Ectodermal cell (in vitro differentiated cells): ENCODE measurements around the gene CHST8.
"Not testable (repeated sequence)": the region's sequence is repeated elsewhere in the genome, so short reads cannot be mapped to it uniquely, and the experiment has no call there.

Experiments used
- H3K27ac ChIP-seq: 2 replicates; pipeline ENCODE4 v1.7.0; 2013; ENCODE audit warnings: mild to moderate bottlenecking, low read depth, low read length; ENCODE audit not compliant: insufficient read depth, poor library complexity, severe bottlenecking
- H3K27me3 ChIP-seq: 2 replicates; pipeline ENCODE4 v1.7.0; 2013; ENCODE audit warnings: mild to moderate bottlenecking, low read length; ENCODE audit not compliant: insufficient read depth, control insufficient read depth, poor library complexity, severe bottlenecking
- H3K36me3 ChIP-seq: one replicate; pipeline ENCODE4 v1.7.0; 2013; ENCODE audit warnings: low read length; ENCODE audit not compliant: control insufficient read depth, insufficient read depth
- H3K4me1 ChIP-seq: one replicate; pipeline ENCODE4 v1.7.0; 2013; ENCODE audit warnings: low read length; ENCODE audit not compliant: control insufficient read depth, insufficient read depth
- H3K4me3 ChIP-seq: 2 replicates; pipeline ENCODE4 v1.7.0; 2013; ENCODE audit warnings: low read depth, low read length, control low read depth; ENCODE audit not compliant: insufficient read depth
- H3K9me3 ChIP-seq: 2 replicates; pipeline ENCODE4 v1.7.0; 2013; ENCODE audit warnings: mild to moderate bottlenecking, low read length, moderate library complexity; ENCODE audit not compliant: control insufficient read depth
- WGBS, 2 experiments: methylation state at CpG; one replicate each; pipeline ENCODE4 v1.1.7; 2013; ENCODE audit warnings: missing lambda C conversion rate in 2 of 2; 5-methylcytosine and 5-hydroxymethylcytosine counted together

CHST8 gene

DNA sequence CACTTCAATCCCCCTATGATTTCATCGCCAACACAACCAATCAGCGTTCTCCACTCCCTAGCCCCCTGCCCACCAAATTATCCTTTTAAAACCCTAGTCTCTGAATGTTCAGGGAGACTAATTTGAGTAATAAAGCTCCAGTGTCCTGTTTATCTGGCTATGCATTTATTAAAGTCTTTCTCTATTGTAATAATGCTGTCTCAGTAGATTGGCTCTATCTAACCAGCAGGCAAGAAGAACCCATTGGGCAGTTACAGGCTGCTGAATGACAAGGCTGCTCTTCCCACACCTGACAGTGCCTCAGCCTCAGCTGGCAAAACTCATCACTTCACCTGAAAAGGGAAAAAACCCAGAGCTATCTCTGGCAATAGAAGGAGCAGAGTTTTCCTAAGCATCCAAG, 20.2 kb upstream of the CHST8 start:
- H3K36me3 ChIP-seq: no peaks in the 10 kb centered on the region
- H3K4me3 ChIP-seq: no peak overlapping the region
- no peaks in the 10 kb centered on the region for H3K4me1 ChIP-seq
- H3K27me3 ChIP-seq: no peaks in the 10 kb centered on the region
- peaks cover 2% of the 10 kb centered on the region for H3K9me3 ChIP-seq
- no peak overlapping the region for H3K27ac ChIP-seq
- WGBS, 2 experiments: 100% methylated on average over 2 of the region's 2 CpGs

DNA sequence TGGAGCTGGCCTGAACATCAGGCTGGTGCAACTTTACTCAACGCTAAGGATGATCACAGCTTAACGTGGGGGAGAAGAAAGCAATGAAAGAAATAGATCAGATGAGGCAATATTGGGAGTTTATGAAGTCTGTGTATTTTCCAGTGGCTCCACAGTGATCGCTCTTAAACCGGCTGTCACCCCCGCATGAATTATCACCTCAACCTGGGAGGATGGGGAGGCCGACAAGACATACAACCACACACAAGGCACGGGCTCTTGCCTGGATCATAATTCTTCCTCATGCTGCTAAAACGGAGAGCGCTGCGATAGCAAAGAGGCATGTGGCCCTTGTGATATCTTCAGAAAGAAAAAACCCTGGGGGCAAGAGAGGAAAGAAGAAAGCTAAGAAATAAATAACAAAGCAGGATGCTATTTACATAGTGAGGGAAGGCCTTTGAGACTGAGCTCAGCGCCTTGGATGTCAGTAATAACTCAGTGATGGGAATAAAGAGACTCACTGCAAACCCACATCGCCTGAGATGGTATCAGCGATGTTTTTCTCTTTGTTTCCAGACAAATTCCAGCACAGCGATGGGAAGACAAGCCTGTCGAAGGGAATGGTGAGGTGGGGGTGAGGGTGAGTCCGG, 19.1 kb upstream of the CHST8 start:
- Histone ChIP-seq H3K4me3 (no peak overlapping the region), H3K36me3 (no peaks in the 10 kb centered on the region), H3K27me3 (no peaks in the 10 kb centered on the region), H3K9me3 (peaks cover 2% of the 10 kb centered on the region), H3K27ac (no peak overlapping the region), H3K4me1 (no peaks in the 10 kb centered on the region)
- WGBS, 2 experiments: 88 to 90% methylated on average over 16 of the region's 16 CpGs

DNA sequence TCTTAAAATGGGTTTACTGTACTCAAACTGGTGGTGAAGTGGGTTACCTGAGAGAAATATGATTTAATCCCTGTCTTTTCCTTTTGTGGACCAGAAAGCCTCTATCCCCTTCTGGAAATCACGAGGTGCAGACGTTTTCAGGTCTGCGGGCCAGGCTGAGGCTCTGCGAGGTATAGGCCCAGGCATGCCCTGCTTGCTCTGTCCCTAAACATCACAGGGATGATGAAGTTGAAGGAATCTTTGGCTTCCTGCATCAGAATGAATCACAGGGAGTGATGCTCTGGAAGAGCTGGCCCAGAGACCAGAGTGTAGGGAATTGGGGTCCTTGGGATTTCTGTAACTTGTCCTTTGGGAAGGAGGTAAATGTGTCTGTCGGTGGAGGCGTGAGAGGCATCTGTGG, 18.4 kb upstream of the CHST8 start:
- H3K4me1 ChIP-seq: no peaks in the 10 kb centered on the region
- no peaks in the 10 kb centered on the region for H3K36me3 ChIP-seq
- peaks cover 2% of the 10 kb centered on the region for H3K9me3 ChIP-seq
- H3K4me3 ChIP-seq: no peak overlapping the region
- no peaks in the 10 kb centered on the region for H3K27me3 ChIP-seq
- no peak overlapping the region for H3K27ac ChIP-seq
- 92 to 94% methylated on average over 6 of the region's 6 CpGs for WGBS, 2 experiments

DNA sequence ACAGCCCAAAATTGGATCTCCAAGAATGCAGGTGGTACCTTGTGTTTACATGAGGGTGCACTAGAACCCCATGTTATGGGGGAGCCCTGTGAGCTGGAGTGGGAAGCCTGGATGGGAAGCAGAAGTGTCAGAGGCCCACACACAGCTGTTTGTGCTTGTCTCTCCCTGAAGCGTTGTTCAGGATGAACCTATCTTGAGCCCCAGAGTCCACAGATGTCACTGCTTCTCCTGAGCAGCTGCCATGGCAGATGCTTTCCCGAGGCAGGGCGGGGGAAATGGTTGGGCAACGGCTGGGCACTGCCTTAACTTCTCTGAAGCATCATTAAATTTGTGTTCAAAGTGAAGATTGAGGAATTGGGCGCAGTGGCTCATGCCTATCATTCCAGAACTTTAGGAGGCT, 17.1 kb upstream of the CHST8 start:
- no peak overlapping the region for H3K4me3 ChIP-seq
- H3K36me3 ChIP-seq: no peaks in the 10 kb centered on the region
- 90 to 93% methylated on average over 5 of the region's 5 CpGs for WGBS, 2 experiments
- H3K4me1 ChIP-seq: no peaks in the 10 kb centered on the region
- peaks cover 2% of the 10 kb centered on the region for H3K9me3 ChIP-seq
- H3K27ac ChIP-seq: no peak overlapping the region
- H3K27me3 ChIP-seq: no peaks in the 10 kb centered on the region

- not testable (repeated sequence) for H3K36me3 ChIP-seq, H3K4me3 ChIP-seq, H3K9me3 ChIP-seq, H3K27me3 ChIP-seq, H3K27ac ChIP-seq, H3K4me1 ChIP-seq
- 88 to 92% methylated on average over 5 of the region's 5 CpGs for WGBS, 2 experiments
Measured at GRCh38 chr19:33605803-33606295, 15.9 kb upstream of the CHST8 start.

DNA sequence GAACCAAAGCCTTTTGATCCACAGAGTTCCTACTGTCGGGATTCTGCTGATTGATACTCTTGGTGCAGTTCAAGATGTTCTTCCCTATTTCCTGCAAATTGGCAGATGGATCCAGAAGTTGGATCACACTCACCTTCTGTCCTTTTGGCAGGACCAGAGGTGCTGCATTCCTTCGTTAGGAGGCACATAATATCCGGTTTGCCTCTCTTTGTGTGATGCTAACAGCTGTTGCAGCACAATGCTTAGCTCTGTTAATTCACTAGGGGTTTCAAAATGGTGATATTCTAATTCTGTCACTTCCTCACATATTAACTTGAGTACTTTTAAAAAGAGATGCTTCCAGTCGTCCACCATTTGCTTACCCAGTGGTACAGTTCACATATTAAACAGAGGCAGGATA, 15.2 kb upstream of the CHST8 start:
- no peaks in the 10 kb centered on the region for H3K9me3 ChIP-seq
- no peaks in the 10 kb centered on the region for H3K36me3 ChIP-seq
- no peak overlapping the region for H3K4me3 ChIP-seq
- no peaks in the 10 kb centered on the region for H3K4me1 ChIP-seq
- H3K27me3 ChIP-seq: no peaks in the 10 kb centered on the region
- WGBS, 2 experiments: 75 to 82% methylated on average over 4 of the region's 4 CpGs
- H3K27ac ChIP-seq: no peak overlapping the region

DNA sequence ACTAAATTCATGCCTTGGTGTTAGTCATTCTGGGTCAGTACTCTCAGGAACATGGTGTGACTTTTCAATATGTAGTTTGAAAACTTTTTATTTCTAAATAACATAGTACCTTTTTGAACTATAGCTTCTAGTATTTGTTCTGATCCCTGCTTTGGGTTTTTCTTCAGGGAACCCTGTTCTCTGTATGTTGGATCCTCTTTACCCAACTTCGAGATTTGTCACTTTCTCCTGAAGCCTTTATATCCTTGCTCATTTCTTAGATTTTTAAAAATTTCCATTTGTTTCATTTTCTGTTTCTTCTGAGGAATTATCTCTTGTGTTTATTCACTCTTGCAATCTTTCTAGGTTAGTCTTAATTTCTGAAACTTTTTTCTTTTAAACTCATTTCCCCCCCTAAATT, 12.4 kb upstream of the CHST8 start:
- Histone ChIP-seq H3K27me3 (no peaks in the 10 kb centered on the region), H3K27ac (no peak overlapping the region), H3K36me3 (no peaks in the 10 kb centered on the region), H3K9me3 (no peaks in the 10 kb centered on the region), H3K4me1 (no peaks in the 10 kb centered on the region), H3K4me3 (no peak overlapping the region)
- WGBS, 2 experiments: 100% methylated on average over 1 of the region's 1 CpG

DNA sequence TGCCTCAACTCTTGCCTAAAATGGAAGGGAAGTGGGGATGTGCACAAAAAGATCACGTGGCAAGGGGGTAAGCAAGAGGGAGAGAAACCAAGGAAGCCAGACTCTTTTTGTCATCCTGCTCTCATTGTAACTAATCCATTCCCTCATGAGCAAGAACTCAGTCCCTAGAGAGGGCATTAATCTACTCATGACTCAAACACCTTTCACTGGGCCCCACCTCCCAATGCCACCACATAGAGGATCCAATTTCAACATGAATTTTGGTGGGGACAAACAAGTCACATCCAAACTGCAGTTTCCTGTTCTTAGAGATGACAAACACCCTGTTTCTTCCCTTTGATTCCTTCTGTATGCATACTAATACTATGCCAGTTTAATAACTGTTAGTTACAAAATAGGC, 11.2 kb upstream of the CHST8 start:
- Histone ChIP-seq H3K4me3 (no peak overlapping the region), H3K27me3 (no peaks in the 10 kb centered on the region), H3K4me1 (no peaks in the 10 kb centered on the region), H3K27ac (no peak overlapping the region), H3K9me3 (no peaks in the 10 kb centered on the region), H3K36me3 (no peaks in the 10 kb centered on the region)
- WGBS, 2 experiments: 65 to 84% methylated on average over 1 of the region's 1 CpG

GRCh38 chr19:33612928-33613619, 8.7 kb upstream of the CHST8 start:
- Histone ChIP-seq H3K36me3 (no peaks in the 10 kb centered on the region), H3K9me3 (no peaks in the 10 kb centered on the region), H3K27ac (no peak overlapping the region), H3K4me1 (no peaks in the 10 kb centered on the region), H3K27me3 (peaks cover 6% of the 10 kb centered on the region), H3K4me3 (no peak overlapping the region)
- 78 to 81% methylated on average over 11 of the region's 11 CpGs for WGBS, 2 experiments

- Histone ChIP-seq H3K27me3 (peaks cover 11% of the 10 kb centered on the region), H3K4me1 (no peaks in the 10 kb centered on the region), H3K4me3 (no peak overlapping the region), H3K36me3 (no peaks in the 10 kb centered on the region), H3K27ac (no peak overlapping the region), H3K9me3 (no peaks in the 10 kb centered on the region)
- 85 to 89% methylated on average over 3 of the region's 3 CpGs for WGBS, 2 experiments
Measured at GRCh38 chr19:33613620-33614000, 8.1 kb upstream of the CHST8 start.
